Sciatic nerve (tissue), 2 donors: ENCODE data around the gene MRPL52. TPM values are rescaled to one million over a fixed set of nuclear protein-coding genes. Genes with fewer than 3 reads are reported as not detected.
A peak's percentile ranks its signal among the peaks of the same experiment; 100 is the strongest.
"Not testable (repeated sequence)": the region's sequence is repeated elsewhere in the genome, so short reads cannot be mapped to it uniquely, and the experiment has no call there.

ENCODE experiments used
- ATAC-seq: fragments of 200-7000 bp; cut with Tn5 transposase; one replicate; pipeline ENCODE4 v1.9.1; 2020; ENCODE audit warnings: mild to moderate bottlenecking, moderate library complexity
- DNase-seq: peaks from one replicate; pipeline ENCODE4 v3.0.0-alpha.2; 2020; ENCODE audit warnings: low spot score
- intact Hi-C: fragments of 100-400 bp; cut with DNase I; formaldehyde crosslinking; loops from one replicate; pipeline ENCODE4 v1.14.2; 2022
- total RNA-seq: library from RNA; stranded (reverse); fragmentation: NEBNext Ultra II Directional; extraction: Animal tissue kit (Norgen Biotek cat#: 25700); gene quantifications from one replicate; pipeline ENCODE4 v1.2.1, GENCODE V29; 2021
- donor health status: DM: no; HTN: no; CAD: no.
- donor health status: DM: no; HTN: no; CAD: no.

The MRPL52 gene
- 34.0 TPM for total RNA-seq

DNA sequence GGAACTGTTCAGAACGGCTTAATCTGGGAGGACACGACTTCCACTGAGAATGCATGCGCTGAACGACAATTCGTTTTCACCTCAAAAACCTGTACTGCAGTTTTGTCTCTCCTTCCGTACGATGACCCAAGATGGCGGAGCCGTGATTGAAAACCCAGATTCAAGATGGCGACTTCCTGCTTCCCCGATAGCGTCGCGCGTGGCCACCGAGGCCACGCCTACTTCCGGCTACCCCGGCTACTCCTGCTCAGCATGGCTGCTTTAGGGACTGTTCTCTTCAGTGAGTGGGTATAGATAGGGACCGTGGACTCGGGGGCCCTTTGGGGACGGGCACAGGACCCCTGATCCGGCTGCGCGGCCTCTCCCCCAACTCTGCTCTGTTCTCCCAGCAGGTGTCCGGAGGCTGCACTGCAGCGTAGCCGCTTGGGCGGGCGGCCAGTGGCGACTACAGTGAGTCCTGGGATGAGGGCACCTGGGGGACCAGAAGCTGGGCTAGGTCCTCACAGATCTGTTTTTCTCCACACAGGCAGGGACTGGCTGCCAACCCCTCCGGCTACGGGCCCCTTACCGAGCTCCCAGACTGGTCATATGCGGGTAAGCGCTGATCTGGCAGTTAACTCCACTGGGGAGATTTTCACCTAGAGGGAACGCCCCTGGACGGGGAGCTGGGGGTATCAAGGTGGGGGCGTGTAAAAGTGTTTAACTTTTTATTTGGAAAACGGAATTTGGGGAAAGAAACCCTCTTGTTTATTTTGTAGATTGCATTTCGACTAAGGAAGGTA lies at the start of gene MRPL52:
TSS of gene MRPL52 (plus strand) at position 227 of the 782 bp plus-strand sequence. CDS start at position 253, 26 bp downstream.
- DNase-seq = peak; percentile 95
- ATAC-seq = peak; percentile 97
- intact Hi-C loops = no loop called here

DNA sequence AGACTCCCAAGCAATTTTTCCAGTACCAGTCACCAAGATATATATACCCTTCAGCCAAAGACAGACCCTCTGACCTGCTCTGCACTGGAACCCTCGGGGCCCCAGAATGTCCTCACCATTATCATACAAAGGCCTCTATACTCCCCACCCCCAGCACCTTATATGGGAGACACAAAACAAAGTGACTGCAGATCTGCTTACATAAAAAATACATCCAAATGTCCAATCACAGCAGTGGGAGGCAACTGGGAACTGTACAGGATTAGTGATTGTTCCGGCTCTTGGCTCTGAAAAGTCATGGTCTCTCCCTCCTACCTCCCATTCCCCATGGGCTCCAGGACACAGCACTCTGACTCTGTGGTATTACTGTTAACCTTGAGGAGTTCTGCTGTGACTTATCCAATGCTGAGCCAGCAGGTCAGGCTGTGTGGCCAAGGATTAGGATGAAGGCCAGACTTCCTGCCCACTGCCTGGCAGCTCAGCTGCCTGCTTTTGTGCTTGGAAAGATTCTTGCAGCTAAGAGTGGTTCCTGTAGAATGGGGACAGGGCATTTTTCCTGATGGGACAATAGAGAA lies 49.5 kb upstream of the MRPL52 start:
- intact Hi-C loops = no loop called here
- DNase-seq (no peak), ATAC-seq (peak; percentile 42)

DNA sequence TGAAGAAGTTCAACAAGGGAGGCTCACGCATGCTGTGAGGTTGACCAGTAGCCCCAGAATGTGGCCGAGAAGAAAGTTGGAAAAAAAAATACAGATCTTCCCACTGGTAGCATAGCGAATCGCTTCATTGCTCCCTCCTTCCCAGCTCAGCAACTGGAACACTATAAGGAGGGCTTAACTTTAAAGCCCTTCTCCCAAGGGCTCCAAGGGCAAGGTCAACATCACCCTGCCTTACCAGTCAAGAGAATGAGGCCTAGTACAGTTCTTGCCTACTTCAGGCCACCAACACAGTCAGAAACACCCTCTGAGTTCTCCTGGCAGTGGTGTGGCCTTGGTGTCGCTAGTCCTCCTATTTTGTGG lies 48.8 kb upstream of the MRPL52 start:
- ATAC-seq (no peak), DNase-seq (no peak)
- intact Hi-C loops = no loop called here

DNA sequence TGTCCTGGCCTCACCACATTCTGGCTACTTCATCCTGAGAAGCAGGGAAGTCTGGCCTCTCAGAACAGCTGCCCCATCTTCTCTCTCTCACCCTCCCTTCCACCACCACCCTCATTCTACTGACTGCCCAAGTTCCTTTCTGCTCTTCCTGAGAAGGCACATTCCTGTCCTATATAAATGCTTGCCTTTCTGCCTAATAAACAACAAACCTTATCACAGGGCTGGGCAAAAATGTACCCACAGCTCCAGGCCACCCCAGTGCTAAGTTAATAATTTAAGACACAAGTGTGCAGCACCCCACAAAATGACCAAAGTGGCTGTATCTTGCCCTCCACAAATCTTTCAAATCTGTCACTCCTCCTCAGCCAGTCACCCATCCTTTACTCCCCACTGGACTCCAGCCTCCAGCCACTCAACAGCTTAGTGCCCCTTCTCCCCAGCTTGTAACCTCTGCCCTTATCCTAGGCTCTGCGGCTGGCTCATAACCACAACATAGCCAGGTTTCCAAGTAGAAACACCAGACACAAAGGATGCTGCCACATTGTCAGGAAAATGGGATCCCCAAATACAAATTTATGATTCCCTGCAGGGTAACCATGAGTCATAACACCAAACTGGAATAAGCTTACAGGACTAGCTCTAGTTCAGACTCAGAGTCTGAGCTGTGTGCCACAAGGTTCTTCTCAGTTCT lies 48.2 kb upstream of the MRPL52 start:
- DNase-seq (no peak), ATAC-seq (no peak)
- intact Hi-C loops = no loop called here

DNA sequence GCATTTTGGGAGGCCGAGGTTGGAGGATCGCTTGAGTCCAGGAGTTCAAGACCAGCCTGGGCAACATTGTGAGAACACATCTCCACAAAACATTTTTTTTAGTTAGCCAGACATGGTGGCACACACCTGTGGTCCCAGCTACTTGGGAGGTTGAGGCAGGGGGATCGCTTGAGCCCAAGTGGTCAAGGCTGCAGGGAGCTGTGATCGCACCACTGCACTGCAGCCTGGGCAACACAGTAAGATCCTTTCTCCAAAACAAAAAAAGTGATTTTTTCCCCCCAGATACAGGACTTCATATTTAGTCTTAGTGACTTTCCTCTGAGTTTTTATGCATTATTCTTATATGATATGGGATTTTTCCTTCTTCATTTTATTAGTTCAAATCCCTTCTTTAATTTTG lies 43.0 kb upstream of the MRPL52 start:
- intact Hi-C loops = no loop called here
- DNase-seq = no peak

DNA sequence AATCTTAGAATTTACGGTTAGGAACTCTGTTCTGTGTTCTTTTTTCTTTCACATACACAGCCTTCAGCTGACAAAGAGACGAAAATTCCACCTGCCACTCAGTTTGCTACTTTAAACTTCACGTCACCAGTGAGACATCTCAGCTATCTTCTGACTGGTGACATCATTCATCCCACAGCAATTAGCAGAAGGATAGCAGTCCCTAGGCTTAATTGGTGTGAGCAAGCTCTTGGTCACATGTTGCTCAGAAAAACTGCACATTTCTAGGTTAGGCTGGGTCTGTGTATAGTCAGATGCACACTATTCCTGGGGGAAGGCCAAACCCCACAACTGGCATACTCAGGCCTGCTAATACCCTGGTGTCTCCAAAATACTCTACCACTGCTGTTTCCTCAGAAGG lies 38.4 kb upstream of the MRPL52 start:
- DNase-seq = no peak
- peak; percentile 17 for ATAC-seq
- intact Hi-C loops = no loop called here

More for the DNA sequence above, 43.0 kb upstream of the MRPL52 start:
- ATAC-seq = no peak

DNA sequence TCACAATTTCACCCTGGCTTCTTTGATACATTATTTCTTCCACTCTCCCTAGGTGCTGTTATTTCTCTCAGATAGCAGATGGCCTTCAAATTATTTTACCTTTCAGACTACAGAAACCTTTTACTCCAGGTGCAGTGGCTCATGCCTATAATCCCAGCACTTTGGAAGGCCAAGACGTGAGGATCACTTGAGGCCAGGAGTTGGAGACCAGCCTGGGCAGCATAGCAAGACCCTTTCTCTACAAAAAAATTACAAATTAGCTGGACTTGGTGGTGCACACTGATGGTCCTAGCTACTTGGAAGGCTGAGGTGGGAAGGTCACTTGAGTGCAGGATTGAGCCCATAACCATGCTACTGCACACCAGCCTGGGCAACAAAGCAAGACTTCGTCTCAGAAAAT lies 37.5 kb upstream of the MRPL52 start:
- intact Hi-C loops = no loop called here
- DNase-seq = no peak
- no peak for ATAC-seq

DNA sequence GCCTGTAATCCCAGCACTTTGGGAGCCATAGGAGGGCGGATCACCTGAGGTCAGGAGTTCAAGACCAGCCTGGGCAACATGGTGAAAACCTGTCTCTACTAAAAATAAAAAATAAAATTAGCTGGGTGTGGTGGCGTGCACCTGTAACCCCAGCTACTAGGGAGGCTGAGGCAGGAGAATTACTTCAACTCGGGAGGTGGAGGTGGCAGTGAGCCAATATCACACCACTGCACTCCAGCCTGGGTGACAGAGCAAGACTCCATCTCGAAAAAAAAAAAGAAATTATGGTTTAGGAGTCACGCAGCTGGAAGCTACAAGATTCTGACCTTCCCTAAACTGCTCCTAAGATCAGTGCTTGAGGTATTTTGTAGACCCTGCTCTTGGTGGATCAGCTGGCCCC lies 36.1 kb upstream of the MRPL52 start:
- ATAC-seq, intact Hi-C loops, DNase-seq: not testable (repeated sequence)

DNA sequence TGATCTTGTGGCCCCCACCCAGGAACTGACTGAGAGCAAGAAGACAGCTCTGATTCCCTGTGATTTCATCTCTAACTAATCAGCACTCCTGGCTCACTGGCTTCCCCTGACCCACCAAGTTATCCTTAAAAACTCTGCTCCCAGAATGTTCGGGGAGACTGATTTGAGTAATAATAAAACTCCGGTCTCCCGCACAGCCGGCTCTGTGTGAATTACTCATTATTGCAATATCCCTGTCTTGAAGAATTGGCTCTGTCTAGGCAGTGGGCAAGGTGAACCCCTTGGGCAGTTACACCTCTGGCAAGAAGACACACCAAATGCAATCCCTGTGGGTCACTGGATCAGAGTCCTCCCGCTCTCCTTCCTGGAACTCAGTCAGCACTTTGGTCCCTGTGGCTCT lies 35.7 kb upstream of the MRPL52 start:
- DNase-seq = no peak
- no peak for ATAC-seq
- intact Hi-C loops = no loop called here

DNA sequence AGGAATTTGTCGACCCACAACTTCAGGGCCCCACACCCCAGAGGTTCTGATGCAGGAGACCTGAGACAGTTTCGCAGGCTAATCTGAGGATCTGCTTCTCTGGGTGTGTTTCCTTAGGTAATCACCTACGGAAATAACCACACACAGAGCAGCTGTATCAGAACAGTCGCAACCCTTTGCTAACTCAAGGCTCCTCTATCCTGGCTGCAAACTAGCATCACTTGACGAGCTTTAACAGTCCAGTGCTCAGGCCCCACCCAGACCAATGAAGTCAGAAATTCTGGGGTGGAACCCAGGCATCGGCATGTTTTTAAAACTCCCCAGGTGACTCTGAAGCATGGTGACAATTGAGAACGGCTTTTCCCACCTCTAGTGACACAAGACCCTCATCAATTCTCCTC lies 35.1 kb upstream of the MRPL52 start:
- intact Hi-C loops = no loop called here

DNA sequence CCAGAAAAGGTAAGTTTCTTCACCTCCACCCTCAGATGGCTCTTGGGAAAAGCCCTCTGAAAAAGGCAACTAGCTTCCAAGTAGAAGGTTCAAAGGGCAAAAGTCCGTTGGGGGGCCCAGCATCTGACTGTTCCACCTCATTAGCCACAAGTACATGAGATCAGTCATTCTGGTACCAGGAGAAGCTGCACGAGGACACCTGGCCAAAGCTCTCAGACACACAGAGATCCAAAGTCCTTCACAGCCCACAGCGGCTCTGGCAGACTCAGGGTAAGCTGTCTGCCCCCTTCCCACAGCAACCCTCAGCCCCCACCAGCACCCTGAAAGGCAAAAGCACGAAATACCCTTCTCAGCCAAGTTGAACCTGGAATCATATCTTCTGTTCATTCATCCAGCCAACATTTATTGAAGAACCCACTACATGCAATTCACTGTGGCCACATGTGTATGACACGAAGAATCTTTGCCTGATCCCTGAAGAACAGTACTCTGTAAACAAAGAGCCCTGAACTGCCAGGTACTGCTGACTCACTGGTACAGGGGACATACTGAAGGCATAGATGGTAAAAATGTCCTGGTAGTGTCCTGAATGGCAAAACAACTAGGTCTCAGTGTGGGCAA lies 33.5 kb upstream of the MRPL52 start:
- ATAC-seq (no peak), DNase-seq (no peak)
- intact Hi-C loops = no loop called here

More for the DNA sequence above, 35.1 kb upstream of the MRPL52 start:
- no peak for DNase-seq
- ATAC-seq = no peak

DNA sequence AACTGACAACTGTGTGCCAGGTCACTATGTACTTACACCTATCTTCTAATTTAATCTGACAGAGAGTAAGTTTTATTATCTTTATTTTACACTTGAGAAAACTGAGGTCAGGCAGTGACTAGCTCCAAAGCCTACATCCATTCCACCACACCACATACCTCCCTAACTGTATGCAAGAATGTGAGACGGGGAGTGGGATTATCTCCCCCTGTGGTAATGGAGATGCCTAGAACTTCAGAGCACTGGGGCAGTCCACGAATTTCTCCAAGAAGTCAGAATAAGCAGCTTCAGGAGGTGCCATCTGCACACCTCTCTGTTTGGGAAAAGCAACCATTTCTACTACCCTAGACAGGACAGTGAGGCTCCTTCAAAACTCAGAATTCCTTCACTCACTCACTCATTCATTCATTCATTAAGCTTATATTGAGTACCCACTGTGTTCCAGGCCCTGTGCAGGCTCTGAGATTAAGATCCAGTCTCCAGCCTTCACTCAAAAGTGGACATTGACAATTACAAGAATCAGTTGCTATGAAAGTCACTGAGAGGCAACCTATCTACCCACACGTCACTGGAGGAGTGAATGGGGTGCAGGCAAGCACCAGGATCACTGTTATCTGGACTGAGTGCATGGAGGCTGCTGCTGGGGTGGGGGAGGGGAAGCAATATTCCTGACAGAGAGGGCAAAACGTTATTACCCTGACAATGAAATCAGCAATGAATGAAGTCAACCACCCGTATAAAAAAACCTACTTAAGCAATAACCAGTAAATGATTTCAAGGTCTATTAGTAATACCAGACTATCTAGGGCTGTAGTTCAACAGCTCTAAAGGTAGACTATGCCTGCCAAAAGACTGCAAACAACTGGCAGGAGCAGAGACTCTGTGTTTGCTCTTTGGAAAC lies 32.4 kb upstream of the MRPL52 start:
- DNase-seq (no peak), ATAC-seq (no peak)
- intact Hi-C loops = no loop called here

DNA sequence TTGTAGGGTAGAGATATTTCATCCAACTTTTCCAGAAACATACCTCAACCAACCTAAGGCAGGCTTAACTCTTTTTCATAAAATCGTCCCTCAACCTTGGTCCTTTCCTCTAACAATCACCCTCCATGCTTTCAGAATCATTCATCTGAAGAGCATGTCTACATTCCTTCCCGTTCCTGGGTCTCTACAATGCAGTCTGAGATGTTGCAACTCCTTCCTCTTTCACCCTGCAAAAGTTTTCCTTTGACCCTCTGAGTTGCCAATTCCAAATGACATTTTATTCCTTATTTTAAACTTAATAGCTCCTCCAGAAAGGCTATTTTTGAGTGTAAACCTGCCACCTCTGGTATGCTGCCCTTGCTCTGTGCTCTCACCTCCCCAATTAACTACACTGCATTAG lies 31.2 kb upstream of the MRPL52 start:
- ATAC-seq = no peak
- intact Hi-C loops = no loop called here

DNA sequence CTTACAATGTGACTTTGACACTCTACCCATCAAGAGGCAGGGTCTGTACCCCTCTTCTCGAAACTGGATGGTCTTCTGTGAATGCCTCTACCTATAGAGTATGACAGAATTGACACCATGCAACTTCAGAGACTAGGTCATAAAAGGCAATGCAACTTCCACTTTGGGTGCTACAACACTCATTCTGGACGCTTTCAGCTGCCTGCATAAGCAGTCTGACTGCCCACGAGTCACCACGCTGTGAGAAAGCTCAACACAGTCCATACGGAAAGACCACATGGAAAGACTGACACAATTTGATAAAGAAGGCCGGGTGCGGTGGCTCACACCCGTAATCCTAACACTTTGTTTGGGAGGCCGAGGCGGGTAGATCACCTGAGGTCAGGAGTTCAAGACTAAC lies 29.3 kb upstream of the MRPL52 start:
- ATAC-seq (no peak), DNase-seq (no peak)
- intact Hi-C loops = no loop called here

More for the DNA sequence above, 31.2 kb upstream of the MRPL52 start:
- DNase-seq = no peak

DNA sequence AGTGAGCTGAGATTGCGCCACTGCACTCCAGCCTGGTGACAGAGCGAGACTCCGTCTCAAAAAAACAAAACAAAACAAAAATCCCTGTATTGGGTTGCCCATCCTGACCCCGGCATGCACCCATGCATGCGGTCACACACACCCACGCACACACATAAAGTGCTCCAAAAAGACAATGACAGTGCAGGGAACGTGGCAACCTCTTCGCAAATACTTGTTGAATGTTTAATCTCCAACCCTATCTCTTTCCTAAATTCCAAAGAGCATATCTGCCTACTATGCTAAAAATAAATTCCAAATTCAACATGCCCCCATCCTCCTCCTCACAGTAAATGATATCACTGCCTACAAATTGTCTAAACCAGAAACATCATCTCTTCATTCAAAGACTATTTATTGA lies 28.0 kb upstream of the MRPL52 start:
- DNase-seq = no peak
- no peak for ATAC-seq
- intact Hi-C loops = no loop called here

DNA sequence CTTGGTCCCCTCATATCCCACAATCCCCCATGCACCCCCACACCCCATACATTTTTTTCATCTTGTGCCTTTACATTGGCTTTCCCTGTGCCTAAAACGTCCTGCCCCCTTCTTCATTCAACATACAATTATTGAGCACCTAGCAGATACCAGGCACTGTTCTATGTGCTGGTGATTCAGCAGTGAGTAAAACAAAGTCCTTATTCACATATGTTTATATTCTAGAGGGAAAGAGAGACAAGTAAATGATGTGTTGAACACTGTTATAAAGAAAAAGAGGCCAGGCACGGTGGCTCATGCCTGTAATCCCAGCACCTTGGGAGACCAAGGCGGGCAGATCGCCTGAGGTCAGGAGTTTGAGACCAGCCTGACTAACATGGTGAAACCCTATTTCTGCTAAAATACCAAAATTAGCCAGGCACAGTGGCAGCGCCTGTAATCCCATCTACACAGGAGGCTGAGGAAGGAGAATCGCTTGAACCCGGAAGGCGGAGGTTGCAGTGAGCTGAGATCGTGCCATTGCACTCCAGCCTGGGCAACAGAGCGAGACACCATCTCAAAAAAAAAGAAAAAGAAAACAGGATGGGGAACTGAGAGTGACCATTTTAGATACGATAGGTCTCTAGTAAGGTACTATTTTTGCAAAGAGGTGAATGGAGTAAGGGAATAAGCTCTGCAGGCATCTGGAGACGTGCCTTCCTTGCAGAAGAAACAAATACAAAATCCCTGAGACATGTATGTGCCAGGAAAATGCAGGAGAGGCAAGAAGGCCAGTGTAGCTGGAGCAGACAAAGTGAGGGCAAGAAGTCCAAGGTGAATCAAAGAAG lies 26.6 kb upstream of the MRPL52 start:
- intact Hi-C loops = no loop called here
- no peak for ATAC-seq
- no peak for DNase-seq

DNA sequence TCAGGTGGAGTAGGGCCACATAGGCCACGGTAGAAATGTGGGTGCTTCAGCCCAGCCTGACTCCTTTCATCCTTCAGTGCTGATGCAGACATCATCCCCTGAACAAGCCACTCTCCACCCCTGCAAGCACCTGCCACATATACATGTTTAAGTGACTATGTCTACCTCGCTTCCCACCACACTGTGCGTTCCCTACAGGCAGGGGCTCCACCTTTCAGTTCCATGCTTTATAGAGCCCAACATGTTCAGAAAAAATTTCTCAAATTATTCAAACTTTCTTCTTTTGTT lies 26.1 kb upstream of the MRPL52 start:
- ATAC-seq = no peak

DNA sequence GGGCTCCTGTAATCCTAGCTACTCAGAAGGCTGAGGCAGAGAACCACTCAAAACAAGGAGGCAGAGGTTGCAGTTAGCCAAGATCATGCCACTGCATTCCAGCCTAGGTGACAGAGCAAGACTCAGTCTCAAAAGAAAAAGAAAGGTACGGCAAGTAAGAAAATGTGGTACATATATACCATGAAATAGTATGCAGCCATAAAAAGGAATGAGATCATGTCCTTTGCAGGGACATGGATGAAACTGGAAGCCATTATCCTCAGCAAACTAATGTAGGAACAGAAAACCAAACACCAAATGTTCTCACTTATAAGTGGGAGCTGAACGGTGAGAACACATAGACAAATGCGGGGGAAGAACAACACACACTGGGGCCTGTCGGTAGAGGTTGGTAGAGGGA lies 24.5 kb upstream of the MRPL52 start:
- ATAC-seq, intact Hi-C loops, DNase-seq: not testable (repeated sequence)

More for the DNA sequence above, 26.1 kb upstream of the MRPL52 start:
- DNase-seq = no peak
- intact Hi-C loops = no loop called here
